ENCODE measurements around the gene FANCC. TPM values are rescaled to one million over a fixed set of nuclear protein-coding genes. Genes with fewer than 3 reads are reported as not detected.
A peak's percentile ranks its signal among the peaks of the same experiment; 100 is the strongest.

The FANCC gene
- total and polyA plus RNA-seq, 10 donors: 0.89 to 9.7 (median 6.6) TPM

DNA sequence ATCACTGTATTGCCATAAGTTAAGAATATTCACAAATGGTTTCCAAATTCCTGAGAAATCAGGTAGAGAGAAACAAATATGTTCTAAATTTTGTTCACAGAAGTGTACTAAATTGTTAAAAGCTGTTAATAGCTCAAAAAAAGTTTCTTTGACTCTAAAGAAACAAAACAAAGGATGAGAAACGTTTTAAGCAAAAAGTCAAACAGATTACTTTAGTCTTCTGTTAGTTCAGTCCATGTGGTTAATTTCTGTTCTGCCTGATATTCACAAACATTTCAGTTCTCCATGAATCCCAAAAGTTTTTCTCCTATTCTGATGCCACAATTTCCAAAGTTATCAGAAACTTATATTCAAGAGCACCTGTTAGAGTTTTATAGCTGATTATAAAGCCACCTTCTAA, 7.7 kb upstream of the FANCC start:
- H3K9me3 ChIP-seq: peaks cover 0 to 39% (median 24%) of the 10 kb centered on the region in 8 donors
- DNase-seq: no peak
- H3K36me3 ChIP-seq: no peaks in the 10 kb centered on the region
- no peaks in the 10 kb centered on the region for H3K27me3 ChIP-seq (replicated peaks in 1 of 7)
- intact Hi-C loops (cut with DNase I; ENCODE audit: low total_unique reads): no loop called here
- H3K4me1 ChIP-seq: no peaks in the 10 kb centered on the region
- TF ChIP-seq POLR2A (IDR thresholded peaks at IDR 0.05): no peak
- TF ChIP-seq, protein P1, sequence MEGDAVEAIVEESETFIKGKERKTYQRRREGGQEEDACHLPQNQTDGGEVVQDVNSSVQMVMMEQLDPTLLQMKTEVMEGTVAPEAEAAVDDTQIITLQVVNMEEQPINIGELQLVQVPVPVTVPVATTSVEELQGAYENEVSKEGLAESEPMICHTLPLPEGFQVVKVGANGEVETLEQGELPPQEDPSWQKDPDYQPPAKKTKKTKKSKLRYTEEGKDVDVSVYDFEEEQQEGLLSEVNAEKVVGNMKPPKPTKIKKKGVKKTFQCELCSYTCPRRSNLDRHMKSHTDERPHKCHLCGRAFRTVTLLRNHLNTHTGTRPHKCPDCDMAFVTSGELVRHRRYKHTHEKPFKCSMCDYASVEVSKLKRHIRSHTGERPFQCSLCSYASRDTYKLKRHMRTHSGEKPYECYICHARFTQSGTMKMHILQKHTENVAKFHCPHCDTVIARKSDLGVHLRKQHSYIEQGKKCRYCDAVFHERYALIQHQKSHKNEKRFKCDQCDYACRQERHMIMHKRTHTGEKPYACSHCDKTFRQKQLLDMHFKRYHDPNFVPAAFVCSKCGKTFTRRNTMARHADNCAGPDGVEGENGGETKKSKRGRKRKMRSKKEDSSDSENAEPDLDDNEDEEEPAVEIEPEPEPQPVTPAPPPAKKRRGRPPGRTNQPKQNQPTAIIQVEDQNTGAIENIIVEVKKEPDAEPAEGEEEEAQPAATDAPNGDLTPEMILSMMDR (IDR thresholded peaks at IDR 0.05 in 8 of 11, conservative IDR thresholded peaks at IDR 0.05 in 3 of 11): no peak
- TF ChIP-seq POLR2AphosphoS5 (IDR thresholded peaks at IDR 0.05): no peak
- H3K4me3 ChIP-seq: no peak overlapping the region
- WGBS, 5 donors: 54 to 71% (median 61%) methylated on average over 1 of the region's 1 CpG
- no peak overlapping the region for H3K27ac ChIP-seq

DNA sequence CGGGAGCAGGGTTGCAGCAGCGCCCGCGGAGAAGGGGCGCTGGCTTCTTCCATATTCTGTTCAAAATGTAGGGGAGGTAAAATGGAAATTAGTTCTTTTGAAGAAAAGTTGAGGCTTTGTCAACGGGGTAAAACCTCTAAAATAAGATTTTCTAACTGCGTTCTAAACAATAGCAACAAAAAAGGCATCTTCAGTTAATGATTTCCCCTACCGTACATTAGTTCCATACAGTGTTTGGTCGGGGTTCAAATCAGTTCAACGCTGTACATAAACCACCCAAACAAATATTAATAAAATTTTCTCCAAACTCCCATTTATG, 343 bp upstream of the FANCC start:
- intact Hi-C loops (cut with DNase I; ENCODE audit: low total_unique reads): no loop called here
- peak overlapping the region; percentile 88 to 98 (median 93) for H3K27ac ChIP-seq

DNA sequence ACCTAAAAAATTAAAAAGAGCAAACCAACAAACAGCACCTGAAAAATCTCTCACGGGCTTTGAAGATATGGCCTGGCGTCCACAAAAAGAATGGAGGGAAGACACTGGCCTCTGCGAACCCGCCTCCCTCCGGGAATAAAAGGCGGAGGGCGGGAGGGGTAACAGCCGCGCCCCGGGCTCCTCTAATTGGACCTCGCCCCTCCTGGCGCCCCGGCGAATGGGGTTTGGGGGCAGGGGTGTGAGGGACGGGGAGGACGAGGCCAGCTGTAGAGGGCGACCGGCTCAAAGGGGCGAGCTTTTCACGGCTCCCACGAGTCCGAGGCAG, 753 bp downstream of the FANCC start:
- TF ChIP-seq POLR2A (IDR thresholded peaks at IDR 0.05) (no peak), POLR2AphosphoS5 (IDR thresholded peaks at IDR 0.05) (no peak)
- TF ChIP-seq, protein P1 (IDR thresholded peaks at IDR 0.05 in 8 of 11, conservative IDR thresholded peaks at IDR 0.05 in 3 of 11): no peak
- intact Hi-C loops (cut with DNase I; ENCODE audit: low total_unique reads): no loop called here
- H3K27ac ChIP-seq: peak overlapping the region; percentile 88 to 98 (median 93)
- 0 to 2% (median 1%) methylated on average over 15 to 22 of the region's 22 CpGs for WGBS, 5 donors
- H3K36me3 ChIP-seq: no peaks in the 10 kb centered on the region
- DNase-seq: peak; percentile 88
- peak overlapping the region; percentile 81 to 100 (median 99) for H3K4me3 ChIP-seq
- H3K4me1 ChIP-seq: peaks cover 2 to 34% (median 16%) of the 10 kb centered on the region in 6 donors
- H3K9me3 ChIP-seq: no peaks in the 10 kb centered on the region
- H3K27me3 ChIP-seq (replicated peaks in 1 of 7): peaks cover 0 to 12% (median 0%) of the 10 kb centered on the region in 7 donors

More for the DNA sequence above, 343 bp upstream of the FANCC start:
- TF ChIP-seq POLR2A (IDR thresholded peaks at IDR 0.05) (no peak), POLR2AphosphoS5 (IDR thresholded peaks at IDR 0.05) (no peak)
- TF ChIP-seq, protein P1 (IDR thresholded peaks at IDR 0.05 in 8 of 11, conservative IDR thresholded peaks at IDR 0.05 in 3 of 11): no peak
- WGBS, 5 donors: 5 to 9% (median 6%) methylated on average over 10 of the region's 10 CpGs
- DNase-seq: no peak
- Histone ChIP-seq H3K36me3 (no peaks in the 10 kb centered on the region), H3K4me1 (peaks cover 2 to 31% (median 15%) of the 10 kb centered on the region in 6 donors), H3K27me3 (replicated peaks in 1 of 7) (peaks cover 0 to 7% (median 0%) of the 10 kb centered on the region in 7 donors), H3K9me3 (no peaks in the 10 kb centered on the region), H3K4me3 (peak overlapping the region; percentile 81 to 100 (median 99))

DNA sequence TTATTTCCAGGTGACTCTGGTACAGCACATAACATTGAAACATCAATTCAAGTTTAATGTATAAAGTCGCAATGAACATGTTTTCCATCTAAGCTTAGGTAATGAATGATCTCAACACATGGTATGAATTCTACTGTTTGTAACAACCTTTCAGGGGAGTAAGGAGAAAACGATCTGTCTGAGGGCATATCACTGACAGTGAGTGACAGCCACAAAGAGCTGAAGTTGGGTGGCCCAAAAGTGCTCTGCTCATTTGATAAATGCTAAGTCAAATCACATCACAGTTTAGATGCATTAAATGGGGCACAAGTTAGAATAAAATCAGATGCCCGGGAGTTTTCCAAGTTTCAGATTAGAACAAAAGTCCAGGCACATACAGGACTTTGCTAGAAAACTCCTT, 1.2 kb downstream of the FANCC start:
- TF ChIP-seq POLR2AphosphoS5 (IDR thresholded peaks at IDR 0.05) (no peak), POLR2A (IDR thresholded peaks at IDR 0.05) (no peak)
- TF ChIP-seq, protein P1 (IDR thresholded peaks at IDR 0.05 in 8 of 11, conservative IDR thresholded peaks at IDR 0.05 in 3 of 11): no peak
- intact Hi-C loops (cut with DNase I; ENCODE audit: low total_unique reads): no loop called here
- WGBS, 5 donors: 40 to 53% (median 47%) methylated on average over 3 of the region's 3 CpGs
- Histone ChIP-seq H3K36me3 (no peaks in the 10 kb centered on the region), H3K4me1 (peaks cover 2 to 34% (median 16%) of the 10 kb centered on the region in 6 donors), H3K4me3 (peak overlapping the region in 7 of 8 donors; percentile 81 to 100 (median 99)), H3K27me3 (replicated peaks in 1 of 7) (peaks cover 0 to 12% (median 0%) of the 10 kb centered on the region in 7 donors), H3K27ac (peak overlapping the region in 6 of 8 donors; percentile 91 to 98 (median 93)), H3K9me3 (no peaks in the 10 kb centered on the region)
- no peak for DNase-seq

Measured in spleen (tissue), 11 donors.